Left forelimb (tissue), 1 donor: ENCODE data around the gene PARN.
"Not testable (repeated sequence)": the region's sequence is repeated elsewhere in the genome, so short reads cannot be mapped to it uniquely, and the experiment has no call there.

Experiments used
- DNase-seq: peaks from one replicate; pipeline ENCODE4 v3.0.0-alpha.2; 2018; ENCODE audit warnings: low spot score

Gene PARN

DNA sequence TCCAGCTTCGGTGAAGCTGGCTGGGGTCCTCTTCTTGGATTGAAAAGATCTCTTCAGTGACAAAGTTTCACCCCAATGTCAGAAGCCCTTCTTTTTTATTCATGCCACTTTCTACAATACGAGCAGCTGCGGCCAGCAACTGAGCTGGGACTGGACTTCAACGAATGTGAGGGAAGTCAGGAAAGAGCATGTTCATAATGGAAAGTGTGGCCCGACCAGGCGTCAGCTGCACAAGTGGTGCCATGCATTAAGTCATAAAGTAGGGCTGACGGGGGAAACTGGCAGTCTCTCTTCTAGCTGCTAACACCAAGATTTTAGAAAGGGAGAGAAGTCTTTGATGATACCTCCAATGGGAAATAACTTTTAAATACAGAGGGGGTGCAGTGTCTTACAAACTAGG, 192.6 kb downstream of the PARN start:
- DNase-seq, result no peak

DNA sequence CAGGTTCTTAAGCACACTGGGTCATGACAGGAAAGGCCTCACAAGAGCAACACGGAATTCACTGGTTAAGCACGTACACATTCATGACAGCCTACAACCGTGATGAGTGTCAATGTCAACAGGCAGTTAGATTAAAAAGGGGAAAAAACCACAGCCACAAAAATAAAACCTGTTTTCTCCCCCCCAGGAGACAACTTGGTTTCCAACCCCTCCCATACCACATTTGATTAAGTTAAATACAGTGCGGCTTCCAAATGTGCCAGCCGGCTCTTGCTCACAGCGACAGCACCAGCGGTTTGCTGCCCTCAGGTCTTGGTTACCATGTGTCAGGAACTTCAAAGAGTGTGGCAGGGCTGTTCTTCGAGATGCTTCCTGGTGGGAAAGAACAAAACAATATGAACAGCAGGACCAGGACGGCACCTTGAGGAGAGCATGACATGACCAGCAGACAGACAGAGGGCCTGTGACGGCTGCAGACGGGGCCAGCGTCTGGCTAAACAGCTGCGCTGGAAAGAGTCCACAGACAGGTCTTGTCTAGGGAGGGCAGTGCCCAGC, 193.6 kb downstream of the PARN start:
- no peak for DNase-seq

DNA sequence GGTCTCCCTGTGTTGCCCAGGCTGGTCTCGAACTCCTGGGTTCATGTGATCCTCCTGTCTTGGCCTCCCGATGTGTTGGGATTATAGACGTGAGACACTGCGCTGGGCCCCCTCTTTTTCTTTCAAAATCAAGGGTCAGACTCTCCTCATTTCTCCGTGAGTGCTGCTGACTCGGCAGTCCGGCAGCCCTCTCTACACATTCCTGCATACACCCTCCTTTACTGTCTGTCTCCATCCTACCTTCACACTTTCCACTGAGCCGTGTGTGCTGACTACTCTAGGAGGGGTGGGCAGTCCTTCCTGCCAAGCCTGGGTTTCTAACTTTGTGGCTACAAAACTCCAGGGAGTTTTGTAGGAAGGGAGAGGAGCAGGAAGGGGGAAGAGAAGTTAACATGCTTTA, 195.2 kb downstream of the PARN start:
- DNase-seq, result no peak

DNA sequence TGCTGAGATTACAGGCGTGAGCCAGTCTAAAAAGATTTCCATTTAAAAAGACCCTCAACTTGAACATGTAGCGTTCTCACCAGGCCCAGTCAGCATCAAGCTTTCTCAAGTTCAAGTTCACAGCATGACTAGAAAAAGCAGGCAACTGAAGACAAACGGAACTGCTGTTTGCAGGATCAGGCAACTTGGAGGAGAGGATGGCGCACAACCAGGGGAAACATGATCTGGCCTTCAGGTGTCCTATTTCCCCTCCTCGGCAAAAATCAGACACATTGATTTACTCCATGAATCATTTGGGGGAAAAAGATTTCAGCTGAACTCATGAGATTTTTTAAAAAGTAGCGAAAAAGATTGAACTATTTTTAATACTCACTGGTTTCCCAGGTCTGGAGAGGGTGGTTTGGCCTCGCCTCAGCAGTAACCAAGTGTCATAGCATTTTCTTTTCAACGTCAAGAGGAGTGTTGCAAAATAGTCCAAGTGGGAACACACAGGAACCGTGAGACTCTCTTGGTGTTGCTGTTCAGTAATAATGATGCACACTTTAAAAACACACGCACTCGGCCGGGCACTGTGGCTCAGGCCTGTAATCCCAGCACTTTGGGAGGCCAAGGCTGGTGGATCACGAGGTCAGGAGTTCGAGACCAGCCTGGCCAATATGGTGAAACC, 201.0 kb downstream of the PARN start:
- not testable (repeated sequence) for DNase-seq

DNA sequence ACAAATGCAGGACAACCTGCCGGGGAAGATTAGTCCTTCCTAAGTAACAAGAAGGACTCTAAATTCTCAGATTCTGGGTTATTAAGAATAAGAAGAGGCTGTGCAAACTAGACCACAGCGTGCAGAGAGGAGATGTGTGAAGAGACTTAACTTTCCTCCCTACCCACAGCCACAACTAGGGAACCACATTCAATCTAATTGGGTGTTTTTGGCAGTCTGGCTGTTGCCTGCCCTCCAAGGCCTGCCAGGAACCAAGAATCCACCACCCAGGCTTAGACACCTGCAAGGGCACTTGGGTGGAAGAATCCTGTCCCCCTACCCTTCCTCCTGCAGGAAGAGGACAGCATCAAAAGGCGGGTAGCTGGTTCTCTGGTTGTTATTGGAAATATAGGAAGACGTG, 202.0 kb downstream of the PARN start:
- no peak for DNase-seq

DNA sequence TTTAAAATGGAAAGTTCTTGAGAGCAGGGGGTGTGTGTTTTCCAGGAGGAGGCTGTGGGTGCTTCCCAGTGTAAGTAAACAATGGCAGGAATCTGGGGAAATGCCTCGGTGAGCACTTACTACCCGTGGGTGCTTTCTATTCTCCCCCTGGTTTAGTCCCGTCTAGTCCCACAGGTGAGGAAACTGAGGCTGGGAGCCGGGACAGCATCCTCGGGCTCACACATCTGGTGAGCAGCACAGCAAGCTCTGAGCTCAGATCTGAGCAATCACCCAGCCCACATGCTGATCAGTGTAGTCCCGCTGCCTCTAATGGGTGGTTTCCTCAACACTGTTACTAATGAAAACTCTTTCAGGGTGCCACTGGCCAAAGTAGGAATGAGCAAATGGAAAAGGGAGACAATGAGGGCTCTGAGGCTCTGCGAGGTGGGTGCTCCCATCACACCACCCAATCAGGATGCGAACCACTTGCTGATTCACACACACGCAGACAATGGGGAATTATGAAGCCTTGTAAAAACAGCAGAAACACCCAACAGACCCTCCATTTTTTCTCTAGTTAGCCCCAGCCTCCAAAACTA, 202.6 kb downstream of the PARN start:
- no peak for DNase-seq

DNA sequence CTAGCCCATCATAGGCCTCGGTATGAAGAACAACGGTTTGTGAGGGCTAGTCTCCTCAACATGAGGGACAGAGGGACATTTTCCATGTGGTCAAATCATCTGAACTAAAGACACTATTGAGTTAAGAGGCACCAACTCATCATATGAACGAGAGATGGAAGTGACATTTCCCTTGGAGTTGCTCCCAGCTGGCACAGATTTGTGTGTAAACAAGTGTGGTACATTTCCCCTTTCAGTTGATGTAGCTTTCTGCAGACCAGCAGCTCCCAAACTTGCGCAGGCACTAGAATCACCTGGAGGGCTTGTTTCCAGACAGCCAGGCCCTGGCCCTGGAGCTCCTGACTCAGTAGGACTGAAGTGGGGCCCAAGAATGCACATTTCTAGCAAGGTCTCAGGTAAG, 205.5 kb downstream of the PARN start:
- no peak for DNase-seq

DNA sequence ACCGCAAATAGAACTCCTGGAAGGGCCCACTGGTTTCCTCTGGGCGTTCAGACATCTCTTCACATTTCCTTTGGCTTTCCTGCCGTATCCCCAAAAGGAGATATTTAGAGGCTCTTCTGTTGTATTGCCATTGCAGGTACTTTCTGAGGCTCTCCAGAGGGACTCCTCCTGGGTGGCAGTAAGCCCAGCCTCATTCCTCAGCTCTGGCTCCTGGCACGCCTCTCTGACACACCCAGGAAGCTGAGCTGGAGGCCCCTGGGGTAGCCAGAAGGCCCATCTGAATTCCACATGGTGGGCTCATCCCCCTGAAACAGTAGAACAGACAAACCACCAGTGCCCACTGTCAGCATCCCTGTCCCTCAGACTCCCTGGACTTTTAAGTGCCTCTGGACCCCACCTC, 206.7 kb downstream of the PARN start:
- no peak for DNase-seq

DNA sequence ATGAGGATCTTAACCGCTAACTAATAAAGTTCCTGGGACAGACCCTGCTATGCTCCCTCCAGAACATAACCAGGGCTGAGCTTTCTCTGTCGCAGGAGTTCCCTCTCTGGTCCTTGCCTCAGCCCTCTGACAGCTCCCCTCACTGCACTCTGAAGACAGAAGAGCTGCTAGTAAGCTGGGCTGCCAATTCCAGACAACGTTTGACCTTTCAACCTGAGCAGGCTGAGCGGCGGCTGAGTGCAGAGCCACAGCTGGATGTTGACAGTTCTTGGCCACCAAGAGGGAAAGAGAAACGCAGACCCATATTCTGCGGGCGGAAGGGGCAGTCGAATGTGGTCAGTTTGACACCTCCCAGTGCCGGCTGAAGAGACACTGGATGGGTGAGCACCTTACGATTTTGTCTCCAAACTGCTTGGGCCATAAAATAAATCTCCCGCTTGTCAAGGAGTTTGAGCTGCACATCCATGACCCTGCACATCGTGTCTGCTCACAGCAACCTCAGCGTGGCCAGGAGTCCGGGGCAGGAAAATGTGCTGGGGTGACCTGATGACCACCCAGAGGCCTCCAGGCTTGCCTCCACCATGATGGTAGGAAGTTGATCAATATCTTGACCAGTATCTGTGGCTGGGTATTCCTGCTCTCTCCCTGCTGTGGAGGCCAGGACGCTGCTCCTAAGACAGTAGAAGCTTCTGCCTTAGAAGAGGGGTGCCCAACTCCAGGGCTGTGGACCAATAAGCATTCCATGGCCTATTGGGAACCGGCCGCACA, 209.2 kb downstream of the PARN start:
- DNase-seq, result no peak

DNA sequence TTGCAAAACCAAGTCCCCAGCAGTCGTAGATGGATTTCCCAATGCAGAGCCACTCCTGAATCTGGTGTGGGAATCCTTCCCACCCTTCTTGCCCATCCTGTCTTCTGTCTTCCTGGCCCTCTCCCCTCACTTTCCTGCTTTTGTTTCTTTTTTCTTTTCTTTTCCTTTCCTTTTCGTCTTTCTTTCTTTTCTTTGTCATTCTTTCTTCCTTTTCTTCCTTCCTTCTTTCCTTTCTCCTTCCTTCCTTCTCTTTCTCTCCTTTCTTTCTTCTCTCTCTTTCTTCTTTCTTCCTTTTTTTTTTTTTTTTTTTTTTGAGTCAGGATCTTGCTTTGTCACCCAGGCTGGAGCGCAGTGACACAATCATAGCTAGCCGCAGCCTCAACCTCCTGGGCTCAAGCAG, 209.8 kb downstream of the PARN start:
- DNase-seq, result not testable (repeated sequence)

DNA sequence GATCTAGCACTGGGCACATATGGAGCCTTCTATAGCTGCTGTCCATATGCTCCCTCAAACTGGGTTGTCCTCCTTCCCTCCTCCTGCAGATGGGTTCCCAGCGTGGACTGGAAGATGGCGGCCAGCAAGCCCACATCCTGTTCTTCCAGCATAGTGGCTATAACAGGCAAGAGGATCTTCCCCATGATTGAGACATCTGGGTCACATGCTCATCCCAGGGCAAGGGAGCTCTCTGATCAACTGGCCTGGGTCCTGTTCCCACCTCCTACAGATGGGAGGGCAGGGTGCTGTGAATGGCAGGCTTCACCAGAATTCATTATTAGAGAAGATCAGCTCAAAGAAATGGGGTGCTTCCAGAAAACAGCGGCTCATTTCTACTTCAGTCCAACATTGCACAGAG, 210.2 kb downstream of the PARN start:
- DNase-seq, result no peak

DNA sequence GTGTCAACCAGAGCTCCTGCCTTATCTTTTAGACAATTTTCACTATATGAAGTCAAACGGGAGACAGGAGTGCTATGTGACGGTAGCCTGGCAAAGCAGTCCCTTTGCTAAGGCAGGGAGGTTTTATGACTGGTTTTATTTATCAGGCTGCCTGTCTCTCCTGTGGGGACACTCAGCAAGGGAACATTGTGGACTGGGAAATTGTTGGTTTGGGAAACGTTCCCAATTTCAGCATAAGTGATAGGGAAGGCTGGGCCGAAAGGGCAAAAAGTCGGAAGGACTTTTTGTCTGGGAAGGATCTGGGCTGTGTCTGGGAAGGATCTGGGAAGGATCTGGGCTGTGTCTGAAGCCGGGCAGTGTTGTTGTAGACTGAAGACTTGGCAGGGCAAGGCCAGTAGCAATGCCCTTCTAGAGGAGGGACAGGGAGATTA, 211.2 kb downstream of the PARN start:
- DNase-seq, result no peak

DNA sequence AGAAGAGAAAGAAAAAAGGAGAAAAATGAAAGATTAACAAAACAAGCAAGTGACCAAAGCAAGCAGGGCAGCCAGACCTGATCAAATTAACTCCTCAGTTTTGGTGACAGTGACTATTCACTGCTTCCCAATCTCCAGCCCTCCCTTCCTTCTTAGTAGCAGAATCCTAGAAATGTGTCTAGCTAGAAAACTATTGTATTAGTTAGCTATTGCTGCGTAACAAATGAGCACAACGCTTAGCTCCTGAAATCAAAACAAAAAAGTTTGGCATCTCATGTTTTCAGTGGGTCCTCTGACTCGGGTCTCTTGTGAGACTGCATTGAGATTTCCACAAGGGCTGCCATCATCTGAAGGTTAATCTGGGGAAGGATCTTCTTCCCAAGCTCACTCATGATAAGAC, 213.9 kb downstream of the PARN start:
- DNase-seq, result no peak

DNA sequence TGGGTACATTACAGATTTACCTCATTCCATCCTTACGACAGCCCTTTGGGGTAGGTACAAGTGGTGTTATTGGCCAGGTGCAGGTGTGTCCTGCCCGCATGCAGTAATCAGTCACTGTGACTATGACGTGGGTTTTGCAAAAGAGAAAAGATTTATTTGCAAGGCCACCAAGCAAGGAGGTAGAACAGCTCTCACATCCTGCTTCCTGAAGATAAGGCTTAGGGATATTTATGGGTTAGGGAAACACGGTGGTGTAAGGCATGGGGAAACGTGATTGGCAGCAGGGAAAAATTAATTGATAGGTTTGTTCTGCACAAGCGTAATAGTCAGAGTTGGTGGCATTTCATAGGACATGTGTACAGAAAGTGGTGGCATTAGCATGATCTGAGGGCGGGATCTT, 214.8 kb downstream of the PARN start:
- no peak for DNase-seq

DNA sequence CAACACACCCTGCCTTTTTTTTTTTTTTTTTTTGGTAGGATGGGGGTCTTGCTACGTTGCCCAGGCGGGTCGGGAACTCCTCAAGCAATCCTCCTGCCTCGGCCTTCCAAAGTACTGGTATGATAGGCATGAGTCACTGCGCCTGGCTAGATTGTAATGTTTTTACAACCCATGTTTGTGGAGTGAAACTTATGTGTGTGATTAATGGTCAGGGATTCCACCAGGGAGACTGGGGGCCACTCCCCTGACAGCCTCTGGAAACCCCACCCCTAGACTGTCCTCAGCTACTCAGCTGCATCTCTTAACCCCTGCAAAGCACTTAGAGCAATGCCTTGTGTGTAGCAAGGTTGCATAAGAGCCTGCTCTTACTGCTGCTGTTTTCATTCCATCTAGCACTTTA, 220.5 kb downstream of the PARN start:
- no peak for DNase-seq

DNA sequence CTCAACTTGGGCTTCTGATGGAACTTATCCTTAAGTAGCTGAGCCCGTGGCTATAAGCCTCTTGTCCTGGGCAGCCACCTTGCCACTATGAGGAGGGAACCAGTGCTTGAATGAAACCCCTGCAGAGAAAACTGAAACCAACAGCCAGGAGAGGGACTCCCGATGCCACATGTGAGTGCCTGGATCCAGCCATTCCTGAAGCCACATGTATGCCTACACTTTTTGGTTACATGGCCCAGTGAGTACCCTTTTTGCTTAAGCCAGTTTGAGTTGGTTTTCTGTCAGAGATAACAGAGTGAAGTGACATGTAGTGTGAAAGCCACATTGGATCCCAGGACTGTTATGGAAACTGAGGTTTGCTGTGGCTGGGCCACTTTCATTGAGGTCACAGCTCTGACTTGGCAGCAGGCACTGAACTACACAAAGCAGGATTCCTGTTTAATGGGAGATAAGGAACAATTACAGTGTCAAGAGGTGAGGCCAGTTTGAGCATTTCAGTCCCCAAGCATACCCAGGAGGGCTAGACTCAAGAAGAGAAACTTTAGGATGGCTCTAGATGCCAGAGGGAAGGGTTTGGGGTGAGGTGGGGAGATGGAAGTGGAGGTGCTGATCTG, 222.2 kb downstream of the PARN start:
- no peak for DNase-seq

DNA sequence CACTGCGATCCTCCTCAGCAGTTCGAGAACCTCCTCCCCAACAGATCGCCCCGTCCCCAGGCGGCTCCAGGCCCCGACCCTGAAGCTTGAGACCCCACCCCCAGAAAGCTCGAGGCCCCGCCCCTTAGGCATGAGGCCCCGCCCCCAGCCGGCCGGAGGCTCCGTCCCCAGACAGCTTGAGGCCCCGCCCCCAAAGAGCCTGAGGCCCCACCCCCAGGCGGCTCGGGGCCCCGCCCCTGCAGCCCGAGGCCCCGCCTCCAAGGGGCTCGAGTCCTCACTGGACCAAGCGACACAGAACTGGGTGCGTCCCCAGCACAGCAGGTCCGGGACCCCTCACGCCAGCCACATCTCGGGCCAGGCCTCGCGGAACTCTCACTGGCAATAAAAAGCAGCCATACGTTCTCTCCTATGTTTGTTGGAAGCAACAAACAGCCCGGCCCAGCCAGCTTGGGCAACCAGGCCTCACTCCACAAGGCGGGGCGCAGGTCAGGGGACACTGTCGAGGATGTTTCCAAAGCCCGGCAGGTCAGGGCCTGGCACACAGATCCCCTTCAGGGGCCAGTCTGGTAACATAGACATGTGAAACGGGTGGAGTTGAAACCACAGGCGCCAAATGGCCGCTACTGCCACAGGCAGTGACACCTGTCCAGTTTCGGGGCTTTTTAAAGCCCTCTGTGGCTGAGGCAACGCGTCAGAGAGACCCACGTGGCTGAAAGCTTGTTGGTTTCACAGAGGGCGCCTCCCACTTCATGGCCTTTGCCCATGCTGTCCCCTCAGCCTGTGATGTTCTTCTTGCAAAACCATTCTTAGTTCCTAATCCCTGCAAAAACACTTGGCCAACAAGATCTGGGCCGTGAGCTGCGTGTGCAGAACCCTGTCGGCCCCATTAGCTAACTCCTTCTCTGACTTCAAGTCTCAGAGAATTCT, 224.2 kb downstream of the PARN start:
- no peak for DNase-seq

DNA sequence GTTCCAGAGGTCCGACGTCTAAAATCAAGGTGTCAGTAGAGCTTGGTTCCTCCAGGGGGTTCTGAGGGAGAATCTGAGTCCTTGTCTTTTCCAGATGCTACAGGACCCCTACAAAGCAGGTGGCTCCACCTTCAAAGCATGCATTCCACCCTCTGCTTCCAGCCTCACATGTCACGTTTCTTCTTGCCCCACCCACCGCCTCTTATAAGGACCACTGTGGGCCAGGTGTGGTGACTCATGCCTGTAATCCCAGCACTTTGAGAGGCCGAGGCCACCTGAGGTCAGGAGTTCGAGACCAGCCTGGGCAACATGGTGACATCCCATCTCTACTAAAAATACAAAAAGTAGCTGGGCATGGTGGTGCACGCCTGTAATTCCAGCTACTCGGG, 227.1 kb downstream of the PARN start:
- not testable (repeated sequence) for DNase-seq

DNA sequence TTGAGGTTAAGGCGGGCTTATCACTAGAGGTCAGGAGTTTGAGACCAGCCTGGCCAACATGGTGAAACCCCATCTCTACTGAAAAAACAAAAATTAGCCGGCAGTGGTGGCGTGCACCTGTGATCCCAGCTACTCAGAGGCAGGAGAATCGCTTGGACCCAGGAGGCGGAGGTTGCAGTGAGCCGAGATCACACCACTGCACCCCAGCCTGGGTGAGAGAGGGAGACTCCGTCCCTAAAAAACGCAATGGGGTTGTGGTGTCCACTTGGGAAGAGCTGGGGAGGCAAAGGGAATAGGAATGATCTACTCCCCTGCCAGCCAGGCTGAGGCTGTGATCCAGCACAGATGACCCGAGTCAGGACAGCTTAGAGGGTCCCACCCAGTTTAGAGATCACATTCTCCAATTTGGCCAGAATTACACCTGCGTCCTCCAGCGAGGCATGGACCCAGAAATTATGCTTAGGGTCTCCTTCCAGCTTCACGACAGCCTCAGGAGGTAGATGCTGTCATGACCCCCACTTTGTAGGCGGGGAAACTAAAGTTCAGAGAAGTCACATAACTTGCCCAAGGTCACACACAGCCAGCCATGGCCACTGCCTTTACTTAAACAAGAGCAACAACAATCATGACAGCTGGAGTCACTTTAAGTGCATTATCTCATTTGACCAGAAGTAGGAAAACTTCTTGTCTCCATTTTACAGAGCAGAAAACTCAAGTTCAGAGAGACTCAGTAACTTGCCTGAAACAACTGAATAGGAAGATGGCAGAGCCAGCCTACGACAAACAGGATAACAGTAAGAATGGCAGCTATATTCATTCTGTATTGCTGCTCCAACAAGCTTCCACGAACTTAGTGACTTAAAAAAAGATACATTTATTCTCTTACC, 227.7 kb downstream of the PARN start:
- DNase-seq, result not testable (repeated sequence)

DNA sequence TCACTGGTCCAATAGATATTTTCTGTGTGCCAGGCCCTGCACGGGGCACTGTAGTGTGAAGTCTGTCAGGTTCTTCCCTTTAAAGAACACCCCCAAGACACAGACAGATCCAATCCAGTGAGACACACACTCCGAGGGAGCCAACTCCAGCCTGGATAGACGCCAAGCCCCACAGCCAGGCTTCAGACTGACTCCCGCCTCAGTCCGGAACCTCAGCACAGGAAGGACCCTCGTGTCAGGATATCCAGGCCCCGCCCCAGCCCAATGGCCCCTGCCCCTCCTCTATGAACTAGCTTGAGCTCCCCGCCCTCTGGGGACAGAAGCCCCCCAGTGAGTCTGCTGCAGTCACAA, 228.4 kb downstream of the PARN start:
- DNase-seq, result not testable (repeated sequence)
